Calu3 (cell line): ENCODE measurements around the gene NKX6-2. TPM values are rescaled to one million over a fixed set of nuclear protein-coding genes. Genes with fewer than 3 reads are reported as not detected.

Experiments
- BruUV-seq: library from RNA; stranded (reverse); fragments of 400-500 nt; replicated peaks from 2 replicates; lab custom pipeline; 2021; lab: Mats Ljungman, UMichigan
- CTCF ChIA-PET: fragments of 300-600 bp; sonication (Branson Sonifier 250); formaldehyde crosslinking; loops from one replicate; lab custom pipeline; 2022; ENCODE audit warnings: antibody characterized with exemption; lab: Charles Lee
- DNase-seq: peaks from one replicate; pipeline ENCODE4 v3.0.0; 2022
- H3K27ac Mint-ChIP-seq: one replicate; pipeline ENCODE4 v1.8.0; 2022; ENCODE audit warnings: mixed read lengths; ENCODE audit not compliant: unreplicated experiment
- H3K27me3 Mint-ChIP-seq: one replicate; pipeline ENCODE4 v1.8.0; 2022; ENCODE audit warnings: mixed read lengths; ENCODE audit not compliant: unreplicated experiment
- H3K36me3 Mint-ChIP-seq: one replicate; pipeline ENCODE4 v1.8.0; 2022; ENCODE audit warnings: mild to moderate bottlenecking, moderate library complexity, mixed read lengths; ENCODE audit not compliant: insufficient read depth, unreplicated experiment
- H3K4me1 Mint-ChIP-seq: one replicate; pipeline ENCODE4 v1.8.0; 2022; ENCODE audit warnings: mild to moderate bottlenecking, low read depth, mixed read lengths; ENCODE audit not compliant: unreplicated experiment
- H3K4me3 Mint-ChIP-seq: one replicate; pipeline ENCODE4 v1.8.0; 2022; ENCODE audit warnings: mild to moderate bottlenecking, low read depth, moderate library complexity, mixed read lengths; ENCODE audit not compliant: unreplicated experiment
- H3K9me3 Mint-ChIP-seq: one replicate; pipeline ENCODE4 v1.8.0; 2022; ENCODE audit warnings: low read depth, mixed read lengths; ENCODE audit not compliant: unreplicated experiment
- intact Hi-C: fragments of 100-400 bp; cut with micrococcal nuclease; formaldehyde crosslinking; loops from one replicate; pipeline ENCODE4 v1.10.0; 2022; ENCODE audit not compliant: unreplicated experiment
- total RNA-seq: library from RNA; stranded (reverse); gene quantifications from 2 replicates; pipeline ENCODE4 v1.2.3, GENCODE V29; 2022
- TF ChIP-seq, protein P1 (sequence below): fragments of 200-600 bp; IDR thresholded peaks from one replicate; pipeline ENCODE4 v1.8.0; 2022; ENCODE audit warnings: antibody characterized with exemption; ENCODE audit not compliant: unreplicated experiment

NKX6-2 gene
- total RNA-seq, 1 experiment from 2014 or later = not detected

DNA sequence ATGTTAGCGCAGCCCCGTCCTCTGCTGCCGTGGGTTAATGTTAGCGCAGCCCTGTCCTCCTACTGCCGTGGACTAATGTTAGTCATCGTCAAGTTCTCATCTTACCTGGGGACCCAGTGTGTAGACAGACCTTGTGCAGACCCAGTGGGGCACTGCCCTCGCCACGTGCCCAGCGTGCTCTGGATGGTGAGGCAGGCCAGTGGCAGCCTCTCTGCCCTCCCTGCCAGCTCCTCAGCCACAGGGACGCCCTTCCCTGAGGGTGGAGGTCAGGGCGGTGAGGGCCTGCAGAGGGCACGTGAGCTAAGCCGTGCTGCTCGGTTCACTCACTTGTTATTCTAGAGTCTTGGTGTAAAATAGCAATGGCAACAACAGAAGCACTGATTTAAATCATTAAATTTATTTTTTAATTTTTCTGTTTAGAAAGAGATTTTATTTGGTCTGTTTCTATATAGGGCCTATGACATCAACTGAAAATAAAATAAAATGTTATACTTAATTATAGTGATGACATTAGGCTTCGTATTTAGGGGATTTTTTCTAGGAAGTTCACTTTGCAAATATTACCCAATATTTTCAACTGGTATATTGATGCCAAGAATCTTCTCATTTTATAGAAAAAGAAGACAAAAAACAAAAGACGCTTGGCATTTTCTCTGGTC is 48.4 kb downstream of the NKX6-2 start:
- BruUV-seq = no TSS peak
- CTCF ChIA-PET = no interaction called here
- H3K27me3 Mint-ChIP-seq = no peaks in the 10 kb centered on the region

DNA sequence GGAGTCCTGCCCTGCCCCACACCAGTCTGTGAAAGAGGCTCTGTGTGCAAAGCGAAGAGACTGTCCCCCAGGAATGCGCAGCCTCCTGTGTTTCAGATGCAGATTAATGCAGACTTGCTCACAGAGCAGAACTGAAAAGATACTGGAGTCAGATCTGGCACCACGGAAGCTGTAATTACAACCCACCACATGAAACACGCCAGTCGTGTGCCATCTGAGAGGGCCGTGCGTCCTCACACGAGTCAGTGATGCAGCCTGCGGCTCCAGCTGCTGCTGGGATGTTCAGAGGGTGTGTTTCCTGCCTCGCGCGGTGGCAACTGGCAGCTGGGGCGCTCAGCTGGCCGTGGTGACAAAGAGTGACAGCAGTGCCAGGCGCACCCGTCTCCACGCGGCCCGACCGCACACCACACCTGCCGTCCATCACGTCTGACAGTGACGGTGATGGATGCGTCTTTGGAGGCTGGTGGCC is 50.0 kb downstream of the NKX6-2 start:
- no TSS peak for BruUV-seq
- intact Hi-C loops = no loop called here
- no peak overlapping the region for H3K27ac Mint-ChIP-seq
- no peak overlapping the region for H3K4me3 Mint-ChIP-seq
- no peaks in the 10 kb centered on the region for H3K9me3 Mint-ChIP-seq
- peaks cover 6% of the 10 kb centered on the region for H3K36me3 Mint-ChIP-seq
- TF ChIP-seq, protein P1, sequence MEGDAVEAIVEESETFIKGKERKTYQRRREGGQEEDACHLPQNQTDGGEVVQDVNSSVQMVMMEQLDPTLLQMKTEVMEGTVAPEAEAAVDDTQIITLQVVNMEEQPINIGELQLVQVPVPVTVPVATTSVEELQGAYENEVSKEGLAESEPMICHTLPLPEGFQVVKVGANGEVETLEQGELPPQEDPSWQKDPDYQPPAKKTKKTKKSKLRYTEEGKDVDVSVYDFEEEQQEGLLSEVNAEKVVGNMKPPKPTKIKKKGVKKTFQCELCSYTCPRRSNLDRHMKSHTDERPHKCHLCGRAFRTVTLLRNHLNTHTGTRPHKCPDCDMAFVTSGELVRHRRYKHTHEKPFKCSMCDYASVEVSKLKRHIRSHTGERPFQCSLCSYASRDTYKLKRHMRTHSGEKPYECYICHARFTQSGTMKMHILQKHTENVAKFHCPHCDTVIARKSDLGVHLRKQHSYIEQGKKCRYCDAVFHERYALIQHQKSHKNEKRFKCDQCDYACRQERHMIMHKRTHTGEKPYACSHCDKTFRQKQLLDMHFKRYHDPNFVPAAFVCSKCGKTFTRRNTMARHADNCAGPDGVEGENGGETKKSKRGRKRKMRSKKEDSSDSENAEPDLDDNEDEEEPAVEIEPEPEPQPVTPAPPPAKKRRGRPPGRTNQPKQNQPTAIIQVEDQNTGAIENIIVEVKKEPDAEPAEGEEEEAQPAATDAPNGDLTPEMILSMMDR = no peak
- H3K27me3 Mint-ChIP-seq = no peaks in the 10 kb centered on the region
- no peaks in the 10 kb centered on the region for H3K4me1 Mint-ChIP-seq
- CTCF ChIA-PET = no interaction called here
- no peak for DNase-seq

More for the DNA sequence above, 48.4 kb downstream of the NKX6-2 start:
- Mint-ChIP-seq H3K36me3 (peaks cover 6% of the 10 kb centered on the region), H3K27ac (no peak overlapping the region), H3K4me1 (no peaks in the 10 kb centered on the region), H3K9me3 (no peaks in the 10 kb centered on the region), H3K4me3 (no peak overlapping the region)
- intact Hi-C loops = no loop called here
- DNase-seq = no peak
- TF ChIP-seq, protein P1 = no peak

DNA sequence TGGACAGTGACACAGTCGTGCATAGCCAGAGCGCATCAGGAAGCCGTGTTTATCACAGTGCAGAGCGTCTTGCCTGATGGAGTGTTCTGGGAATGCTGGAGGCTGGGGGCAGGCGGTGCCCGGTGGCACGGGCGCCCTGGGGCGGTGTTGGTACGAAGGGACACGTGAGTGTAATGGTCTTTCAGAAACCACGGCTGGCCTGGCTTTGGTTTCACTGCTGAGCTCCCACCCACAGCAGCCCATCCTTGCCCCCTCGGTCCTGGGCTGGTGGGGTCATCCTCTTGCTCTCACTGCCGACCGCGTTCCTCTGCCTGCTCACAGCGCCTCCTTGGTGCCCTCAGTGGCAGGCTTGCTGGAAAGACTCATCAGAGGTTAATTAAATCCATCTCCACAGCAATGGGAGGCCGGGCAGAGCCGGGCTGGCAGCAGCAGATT is 50.6 kb downstream of the NKX6-2 start:
- TF ChIP-seq, protein P1 = no peak
- CTCF ChIA-PET = no interaction called here
- Mint-ChIP-seq H3K36me3 (peaks cover 6% of the 10 kb centered on the region), H3K4me1 (no peaks in the 10 kb centered on the region), H3K4me3 (no peak overlapping the region), H3K27ac (no peak overlapping the region), H3K27me3 (no peaks in the 10 kb centered on the region), H3K9me3 (no peaks in the 10 kb centered on the region)
- no TSS peak for BruUV-seq
- no peak for DNase-seq
- intact Hi-C loops = no loop called here

DNA sequence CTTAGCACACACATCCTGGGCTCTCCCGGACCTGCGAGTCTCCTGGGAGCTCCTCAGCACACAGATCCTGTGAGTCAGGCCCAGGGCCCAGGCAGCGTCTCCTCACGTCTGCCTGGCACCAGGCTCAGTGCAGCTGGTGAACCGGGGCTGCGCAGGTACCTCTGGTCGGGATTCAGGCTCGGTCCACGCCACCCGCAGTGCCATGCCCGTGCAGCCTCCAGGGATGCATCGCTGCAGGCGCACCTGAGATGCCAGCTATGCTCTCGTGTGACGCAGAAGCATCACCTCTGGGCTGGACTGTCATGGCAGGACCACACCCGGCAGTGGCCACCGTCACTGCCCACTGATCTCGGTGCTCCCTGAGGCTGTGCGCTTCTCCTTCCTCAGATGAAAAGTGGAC is 52.0 kb downstream of the NKX6-2 start:
- Mint-ChIP-seq H3K27me3 (no peaks in the 10 kb centered on the region), H3K36me3 (no peaks in the 10 kb centered on the region), H3K4me3 (no peak overlapping the region), H3K9me3 (no peaks in the 10 kb centered on the region), H3K4me1 (no peaks in the 10 kb centered on the region), H3K27ac (no peak overlapping the region)
- intact Hi-C loops = no loop called here
- TF ChIP-seq, protein P1 = no peak
- CTCF ChIA-PET = no interaction called here
- no peak for DNase-seq
- no TSS peak for BruUV-seq

Other genes starting within 250 kb of the NKX6-2 start
- 16.5 and 16.6 TPM in 2 replicates for gene INPP5A, start 248.4 kb downstream of the NKX6-2 start, total RNA-seq
- not detected in 2 replicates for gene CFAP46, start 156.4 kb upstream of the NKX6-2 start, total RNA-seq